Measurements from ENCODE around the gene CNOT6.

CNOT6 gene

GRCh38 chr5:180521101-180521500 lies 26.9 kb downstream of the CNOT6 start:
- no peak for DNase-seq (ENCODE audit: low read depth in 2 of 2)
- no peak for TF ChIP-seq CTCF (IDR thresholded peaks at IDR 0.05; ENCODE audit: low read depth, low read length)
- H3K4me3 ChIP-seq (replicated peaks in 1 of 2; ENCODE audit: low read depth in 2 of 2, low read length in 2 of 2), result no peak overlapping the region

GRCh38 chr5:180521591-180521990 lies 27.4 kb downstream of the CNOT6 start:
- DNase-seq (ENCODE audit: low read depth in 2 of 2), result no peak
- no peak for TF ChIP-seq CTCF (IDR thresholded peaks at IDR 0.05; ENCODE audit: low read depth, low read length)
- H3K4me3 ChIP-seq (replicated peaks in 1 of 2; ENCODE audit: low read depth in 2 of 2, low read length in 2 of 2), result no peak overlapping the region

GRCh38 chr5:180522330-180522729 lies 28.2 kb downstream of the CNOT6 start:
- no peak for DNase-seq (ENCODE audit: low read depth in 2 of 2)
- no peak overlapping the region for H3K4me3 ChIP-seq (replicated peaks in 1 of 2; ENCODE audit: low read depth in 2 of 2, low read length in 2 of 2)
- TF ChIP-seq CTCF (IDR thresholded peaks at IDR 0.05; ENCODE audit: low read depth, low read length), result no peak

- no peak for TF ChIP-seq CTCF (IDR thresholded peaks at IDR 0.05; ENCODE audit: low read depth, low read length)
- H3K4me3 ChIP-seq (replicated peaks in 1 of 2; ENCODE audit: low read depth in 2 of 2, low read length in 2 of 2), result no peak overlapping the region
- peak in 1 of 2 donors; percentile 35 for DNase-seq (ENCODE audit: low read depth in 2 of 2)
Observed at GRCh38 chr5:180523629-180524466, 29.7 kb downstream of the CNOT6 start.

- DNase-seq (ENCODE audit: low read depth in 2 of 2), result no peak
- no peak for TF ChIP-seq CTCF (IDR thresholded peaks at IDR 0.05; ENCODE audit: low read depth, low read length)
- no peak overlapping the region for H3K4me3 ChIP-seq (replicated peaks in 1 of 2; ENCODE audit: low read depth in 2 of 2, low read length in 2 of 2)
Observed at GRCh38 chr5:180525399-180525798, 31.2 kb downstream of the CNOT6 start.

- no peak overlapping the region for H3K4me3 ChIP-seq (replicated peaks in 1 of 2; ENCODE audit: low read depth in 2 of 2, low read length in 2 of 2)
- no peak for DNase-seq (ENCODE audit: low read depth in 2 of 2)
- no peak for TF ChIP-seq CTCF (IDR thresholded peaks at IDR 0.05; ENCODE audit: low read depth, low read length)
Observed at GRCh38 chr5:180526269-180526668, 32.1 kb downstream of the CNOT6 start.
